GM23248 (cell line): ENCODE measurements around the gene CXCL6.

ENCODE experiments used
- EZH2 ChIP-seq: fragments of 200-600 bp; sonication (generic); IDR thresholded peaks from 2 replicates; pipeline ENCODE4 v1.6.1; 2018; ENCODE audit warnings: antibody characterized with exemption, mild to moderate bottlenecking; ENCODE audit not compliant: insufficient read depth, poor library complexity, severe bottlenecking
- EZH2phosphoT487 ChIP-seq: fragments of 200-600 bp; sonication (generic); IDR thresholded peaks from 2 replicates; pipeline ENCODE4 v1.6.1; 2018; ENCODE audit warnings: antibody characterized with exemption, moderate library complexity, mild to moderate bottlenecking, low read depth; ENCODE audit not compliant: insufficient read depth

DNA sequence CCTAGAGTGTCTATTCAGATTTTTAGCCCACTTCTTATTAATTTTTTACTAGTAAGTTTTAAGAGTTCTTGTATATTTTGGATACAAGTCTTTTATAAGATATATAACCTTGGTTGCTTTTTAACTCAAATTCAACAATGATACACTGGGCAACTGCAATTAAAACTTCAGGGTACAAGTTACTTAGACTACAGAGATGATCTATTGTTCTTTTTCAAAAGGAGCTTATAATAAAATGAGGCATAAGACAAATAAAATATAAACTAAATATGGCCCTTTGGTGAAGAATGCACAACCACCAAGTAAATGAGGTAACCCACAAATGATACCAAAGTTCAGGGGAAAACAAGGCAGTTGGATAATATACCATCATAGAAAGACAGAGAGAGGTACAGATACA is 37.6 kb upstream of the CXCL6 start:
- no peak for TF ChIP-seq EZH2
- no peak for TF ChIP-seq EZH2phosphoT487
